ENCODE data around the gene PPP1R1C.

The PPP1R1C gene

GRCh38 chr2:181972431-181973170 is 13.1 kb upstream of the PPP1R1C start:
- no peak overlapping the region for H3K4me3 ChIP-seq (ENCODE audit: low read depth, low read length)
- no peak for TF ChIP-seq CTCF (IDR thresholded peaks at IDR 0.05; ENCODE audit: borderline replicate concordance, insufficient read depth, low read depth, low read length)

- no peak for TF ChIP-seq CTCF (IDR thresholded peaks at IDR 0.05; ENCODE audit: borderline replicate concordance, insufficient read depth, low read depth, low read length)
- H3K4me3 ChIP-seq (ENCODE audit: low read depth, low read length) = no peak overlapping the region
These were observed 12.4 kb upstream of the PPP1R1C start for GRCh38 chr2:181973171-181973783.

GRCh38 chr2:181977661-181978350 is 7.8 kb upstream of the PPP1R1C start:
- no peak for TF ChIP-seq CTCF (IDR thresholded peaks at IDR 0.05; ENCODE audit: borderline replicate concordance, insufficient read depth, low read depth, low read length)
- H3K4me3 ChIP-seq (ENCODE audit: low read depth, low read length) = no peak overlapping the region

- no peak for TF ChIP-seq CTCF (IDR thresholded peaks at IDR 0.05; ENCODE audit: borderline replicate concordance, insufficient read depth, low read depth, low read length)
- no peak overlapping the region for H3K4me3 ChIP-seq (ENCODE audit: low read depth, low read length)
These were observed 7.1 kb upstream of the PPP1R1C start for GRCh38 chr2:181978351-181979150.

GRCh38 chr2:181984060-181984459 is 1.6 kb upstream of the PPP1R1C start:
- TF ChIP-seq CTCF (IDR thresholded peaks at IDR 0.05; ENCODE audit: borderline replicate concordance, insufficient read depth, low read depth, low read length) = no peak
- no peak overlapping the region for H3K4me3 ChIP-seq (ENCODE audit: low read depth, low read length)

- H3K4me3 ChIP-seq (ENCODE audit: low read depth, low read length) = no peak overlapping the region
These were observed 630 bp upstream of the PPP1R1C start for GRCh38 chr2:181984814-181985631.

More at GRCh38 chr2:181984814-181985631, 630 bp upstream of the PPP1R1C start:
- no peak for TF ChIP-seq CTCF (IDR thresholded peaks at IDR 0.05; ENCODE audit: borderline replicate concordance, insufficient read depth, low read depth, low read length)
